Measurements from ENCODE around the gene UNC45B.
"Not testable (repeated sequence)": the region's sequence is repeated elsewhere in the genome, so short reads cannot be mapped to it uniquely, and the experiment has no call there.

The UNC45B gene

DNA sequence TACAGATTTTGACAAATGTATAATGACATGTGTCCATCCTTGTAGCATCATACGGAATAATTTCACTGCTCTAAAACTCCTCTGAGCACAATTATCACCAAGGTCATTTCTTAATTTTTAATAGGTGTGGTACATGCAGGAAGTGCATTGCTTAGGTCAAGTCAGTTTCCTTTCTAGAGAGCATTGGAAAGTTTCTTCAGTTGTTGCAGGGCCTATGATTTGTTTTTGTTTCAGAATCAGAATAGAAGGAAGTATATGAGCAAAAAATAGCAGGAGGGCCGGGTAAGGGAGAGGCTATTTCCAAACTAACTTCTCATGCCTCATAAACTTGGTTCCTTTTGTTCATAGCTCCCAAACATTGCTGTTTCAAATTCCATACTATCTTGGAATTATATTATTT is 71.3 kb downstream of the UNC45B start:
- peak; percentile 68 for DNase-seq

GRCh38 chr17:35222452-35222851 is 74.8 kb downstream of the UNC45B start:
- no peak for DNase-seq

DNA sequence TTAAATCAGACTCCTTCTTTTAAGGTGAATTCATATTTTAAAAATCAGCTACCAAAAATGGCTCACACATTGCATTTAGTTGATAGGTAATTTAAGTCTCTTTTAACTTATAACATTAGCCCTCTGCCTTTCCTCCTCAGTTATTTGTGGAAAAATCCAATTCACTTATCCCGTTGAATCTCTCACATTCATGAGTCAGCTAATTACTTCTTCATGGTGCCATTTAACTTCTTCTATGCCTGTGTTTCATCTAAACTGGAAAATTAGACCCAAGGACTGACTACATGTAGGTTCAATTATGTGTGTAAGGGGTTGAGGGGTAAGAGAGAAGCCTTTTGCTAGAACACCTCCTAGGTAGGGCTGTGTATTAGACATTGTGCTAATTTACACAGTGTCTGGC is 76.8 kb downstream of the UNC45B start:
- no peak for DNase-seq

DNA sequence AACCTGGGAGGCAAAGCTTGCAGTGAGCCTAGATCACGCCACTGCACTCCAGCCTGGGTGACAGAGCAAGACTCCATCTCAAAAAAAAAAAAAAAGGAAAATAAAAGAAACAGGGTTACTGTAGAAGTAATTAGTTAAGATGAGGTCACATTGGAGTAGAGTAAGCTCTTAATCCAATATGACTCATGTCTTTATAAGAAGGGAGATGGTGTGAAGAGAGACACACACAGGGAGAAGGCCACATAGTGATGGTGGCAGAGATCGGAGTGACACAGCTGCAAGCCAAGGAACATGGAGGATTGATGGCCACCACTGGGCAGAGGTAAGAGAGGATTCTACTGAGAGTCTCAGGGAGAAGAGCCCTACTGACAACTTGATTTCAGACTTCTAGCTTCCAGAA is 79.9 kb downstream of the UNC45B start:
- no peak for DNase-seq

- DNase-seq, result no peak
Observed at GRCh38 chr17:35229638-35230037, 82.0 kb downstream of the UNC45B start.

GRCh38 chr17:35234315-35234714 is 86.7 kb downstream of the UNC45B start:
- not testable (repeated sequence) for DNase-seq

DNA sequence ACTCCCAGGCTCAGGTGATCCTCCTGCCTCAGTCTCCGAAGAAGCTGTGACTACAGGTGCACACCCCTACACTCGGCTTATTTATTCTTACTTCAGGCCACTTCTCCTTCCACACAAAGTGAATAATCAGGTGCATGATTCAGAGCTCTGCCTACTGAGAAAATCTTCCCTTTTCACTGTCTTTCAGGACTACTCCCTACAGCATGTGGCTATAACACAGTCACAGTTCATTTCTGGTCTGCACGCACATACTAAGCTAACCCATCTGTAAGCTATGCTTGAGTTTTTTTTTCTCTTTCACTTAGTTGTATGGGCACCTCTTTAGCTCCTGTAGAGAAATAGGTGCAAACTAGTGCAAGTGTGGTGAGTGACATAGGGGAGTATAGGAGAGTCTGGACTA is 87.7 kb downstream of the UNC45B start:
- no peak for DNase-seq

DNA sequence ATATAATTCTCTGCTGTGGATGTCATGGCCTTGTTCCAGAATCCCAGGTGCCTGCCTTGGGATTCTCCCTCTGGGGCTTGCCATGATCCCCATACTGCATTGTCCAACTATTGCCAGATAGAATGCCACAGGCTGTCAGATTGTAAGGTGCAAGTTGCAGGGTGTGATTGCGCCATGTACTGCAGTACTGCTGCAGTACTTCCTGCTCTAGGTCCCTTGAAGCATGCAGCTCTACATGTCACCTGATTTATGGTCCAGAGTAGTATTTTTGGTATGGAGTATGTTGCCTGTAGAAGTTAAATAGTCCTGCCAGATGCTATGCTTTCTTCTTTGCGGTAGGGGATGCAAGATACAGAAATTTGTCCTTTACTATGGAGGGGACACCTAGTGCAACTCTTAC is 88.3 kb downstream of the UNC45B start:
- DNase-seq, result no peak

GRCh38 chr17:35236821-35237220 is 89.2 kb downstream of the UNC45B start:
- no peak for DNase-seq

- DNase-seq, result no peak
Observed at GRCh38 chr17:35238821-35239220, 91.2 kb downstream of the UNC45B start.
